ENCODE data around the gene CALD1.

CALD1 gene

DNA sequence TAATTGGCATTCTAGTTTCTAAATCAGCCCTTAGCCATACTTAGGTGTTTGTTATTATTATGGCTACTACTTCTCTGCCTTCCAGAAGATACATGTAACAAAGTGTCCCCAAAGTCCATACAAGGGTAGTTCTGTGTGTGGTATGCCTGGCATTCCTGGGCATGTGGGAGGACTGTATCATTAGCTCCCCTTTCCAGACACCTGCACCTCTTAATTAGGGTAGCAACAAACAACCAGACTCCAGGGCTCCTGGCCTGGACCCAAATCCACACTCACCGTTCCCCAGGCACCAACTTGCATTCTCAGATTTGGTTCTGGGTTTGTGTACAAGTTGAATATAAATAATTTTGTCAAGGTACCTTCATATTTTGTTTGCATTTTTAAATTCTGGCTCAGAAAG lies 15.5 kb upstream of the CALD1 start:
- no peak for DNase-seq

DNA sequence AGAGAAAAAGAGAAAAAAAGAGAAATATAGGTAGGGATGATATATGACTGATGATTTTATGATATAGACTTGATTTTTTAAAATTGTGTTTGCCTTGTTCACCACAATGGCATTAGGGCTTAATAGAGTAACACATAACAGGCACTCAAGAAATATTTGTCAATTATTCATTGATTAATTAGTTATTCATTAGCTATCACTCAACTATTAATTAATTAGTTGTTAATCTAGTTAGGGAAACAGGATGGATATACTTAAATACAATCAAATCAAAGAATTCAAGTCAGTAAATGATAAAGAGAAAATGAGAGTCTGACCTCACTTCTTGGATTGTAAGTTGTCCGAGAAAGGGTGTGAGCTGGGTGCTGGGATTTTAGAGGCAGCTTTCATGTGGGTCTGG lies 15.1 kb upstream of the CALD1 start:
- DNase-seq, result no peak

DNA sequence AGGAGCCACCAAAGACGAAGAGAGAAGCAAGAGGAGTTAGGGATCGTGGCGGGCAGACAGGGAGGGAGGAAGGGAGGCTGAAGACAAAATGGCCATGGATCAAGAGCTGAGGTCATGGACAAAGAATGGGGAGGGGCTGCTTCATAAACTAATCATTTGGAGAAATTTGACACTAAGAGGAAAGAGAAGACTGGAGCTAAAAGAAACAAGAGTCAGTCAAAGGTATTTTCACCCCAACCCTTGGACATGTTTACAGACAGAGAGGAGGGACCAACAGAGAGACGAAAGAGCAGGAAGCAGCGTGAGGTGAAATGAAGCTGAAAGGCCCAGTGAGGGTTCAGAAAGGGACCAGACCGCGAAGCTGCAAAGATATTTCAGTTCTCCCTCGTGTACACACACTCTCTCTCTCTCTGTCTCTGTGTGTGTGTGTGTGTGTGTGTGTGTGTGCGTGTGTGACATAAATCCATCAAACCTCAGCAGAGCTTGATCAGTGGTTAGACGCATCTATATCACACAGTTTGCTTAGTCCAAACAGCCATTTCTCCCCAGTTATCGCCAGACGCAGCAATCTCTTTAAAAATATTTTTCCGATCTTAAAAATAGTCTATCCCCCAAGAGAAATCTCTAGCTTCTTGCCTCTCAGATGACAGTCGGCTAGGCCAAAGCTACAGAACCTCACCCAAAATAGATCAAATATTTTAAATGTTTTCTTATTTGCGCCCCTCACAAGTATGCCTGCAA lies 12.5 kb upstream of the CALD1 start:
- no peak for DNase-seq

DNA sequence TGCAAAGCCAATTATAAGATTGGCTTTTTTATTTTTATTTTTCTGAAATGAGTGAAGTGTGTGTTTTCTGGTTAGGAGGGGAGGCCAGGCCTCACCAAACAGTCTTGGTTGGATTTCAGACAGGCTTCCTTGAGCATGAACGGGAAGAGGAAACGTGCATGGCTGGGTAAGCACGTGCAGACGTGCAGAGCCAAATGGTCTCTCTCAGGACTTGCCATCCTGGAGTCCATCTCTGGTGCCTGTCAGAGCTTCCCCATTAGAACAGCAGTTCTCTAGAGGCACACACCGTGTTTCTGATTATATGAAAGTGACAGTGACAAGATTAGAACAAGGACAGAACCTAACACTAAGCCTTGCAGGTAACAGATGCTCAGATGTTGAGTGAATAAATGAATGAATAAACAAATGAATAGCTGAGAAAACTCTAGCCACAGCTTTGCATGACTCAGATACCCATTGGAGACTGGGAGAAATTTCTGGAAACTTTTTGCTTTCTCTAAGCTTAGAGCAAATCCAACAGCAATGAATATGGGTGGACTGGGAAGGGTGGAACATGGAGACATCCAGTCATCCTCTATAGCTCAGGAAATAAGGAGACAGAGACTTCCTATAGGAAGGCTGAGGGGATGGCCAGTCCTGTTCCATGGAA lies 11.8 kb upstream of the CALD1 start:
- no peak for DNase-seq

DNA sequence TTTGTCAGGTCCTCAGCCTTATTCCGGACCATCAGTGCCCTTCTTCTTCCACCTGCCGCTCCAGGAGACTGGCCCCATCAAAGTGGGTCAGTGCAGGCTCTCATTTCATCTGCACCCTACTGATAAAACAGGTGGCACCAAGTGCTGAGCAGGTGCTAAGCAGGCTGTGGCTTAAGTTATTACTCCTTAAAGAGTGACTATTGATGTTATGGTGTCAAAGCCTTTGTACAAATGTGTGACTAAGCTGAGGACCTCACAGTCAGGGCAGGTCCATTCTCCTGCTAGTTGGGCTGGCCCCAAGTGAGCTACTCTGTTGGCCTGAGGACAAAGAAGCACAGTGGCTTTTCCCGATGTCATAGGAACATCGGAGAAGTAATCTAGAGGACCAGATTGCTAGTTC lies 11.2 kb upstream of the CALD1 start:
- no peak for DNase-seq

GRCh38 chr7:134770676-134771075 lies 8.8 kb upstream of the CALD1 start:
- DNase-seq, result no peak

GRCh38 chr7:134771111-134771510 lies 8.3 kb upstream of the CALD1 start:
- DNase-seq, result no peak

DNA sequence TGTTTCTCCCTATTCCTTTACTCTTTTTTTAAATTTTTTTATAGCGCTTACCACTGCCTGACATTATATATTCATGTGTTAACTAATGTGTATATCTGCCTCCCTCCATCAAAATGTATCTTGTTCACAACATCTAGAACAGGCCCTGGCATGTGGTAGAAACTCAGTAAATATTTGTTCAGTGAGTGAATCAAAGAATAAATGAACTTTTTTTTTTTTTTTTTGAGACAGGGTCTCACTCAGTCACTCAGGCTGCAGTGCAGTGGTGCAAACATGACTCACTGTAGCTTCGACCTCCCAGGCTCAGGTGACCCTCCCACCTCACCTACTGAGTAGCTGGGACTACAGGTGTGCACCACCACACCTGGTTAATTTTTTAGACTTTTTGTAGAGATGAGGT lies 7.5 kb upstream of the CALD1 start:
- no peak for DNase-seq

GRCh38 chr7:134772401-134772800 lies 7.0 kb upstream of the CALD1 start:
- DNase-seq, result no peak

DNA sequence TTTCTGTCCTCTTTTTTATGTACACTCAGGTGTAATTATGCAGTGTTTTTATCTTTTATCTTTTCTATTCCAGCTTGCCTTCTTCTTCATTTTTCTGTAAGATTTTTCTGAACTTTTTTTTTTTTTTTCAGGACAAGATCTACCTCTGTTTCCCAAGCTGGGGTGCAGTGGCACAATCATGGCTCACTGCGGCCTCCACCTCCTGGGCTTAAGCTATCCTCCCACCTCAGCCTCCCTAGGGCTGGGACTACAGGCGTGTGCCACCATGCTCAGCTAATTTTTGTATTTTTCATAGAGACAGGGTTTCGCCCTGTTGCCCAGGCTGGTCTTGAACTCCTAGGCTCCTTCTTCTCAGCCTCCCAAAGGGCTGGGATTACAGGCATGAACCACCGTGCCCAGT lies 6.3 kb upstream of the CALD1 start:
- DNase-seq, result no peak

GRCh38 chr7:134774119-134774518 lies 5.3 kb upstream of the CALD1 start:
- DNase-seq, result no peak

GRCh38 chr7:134777470-134777869 lies 2.0 kb upstream of the CALD1 start:
- DNase-seq, result no peak

DNA sequence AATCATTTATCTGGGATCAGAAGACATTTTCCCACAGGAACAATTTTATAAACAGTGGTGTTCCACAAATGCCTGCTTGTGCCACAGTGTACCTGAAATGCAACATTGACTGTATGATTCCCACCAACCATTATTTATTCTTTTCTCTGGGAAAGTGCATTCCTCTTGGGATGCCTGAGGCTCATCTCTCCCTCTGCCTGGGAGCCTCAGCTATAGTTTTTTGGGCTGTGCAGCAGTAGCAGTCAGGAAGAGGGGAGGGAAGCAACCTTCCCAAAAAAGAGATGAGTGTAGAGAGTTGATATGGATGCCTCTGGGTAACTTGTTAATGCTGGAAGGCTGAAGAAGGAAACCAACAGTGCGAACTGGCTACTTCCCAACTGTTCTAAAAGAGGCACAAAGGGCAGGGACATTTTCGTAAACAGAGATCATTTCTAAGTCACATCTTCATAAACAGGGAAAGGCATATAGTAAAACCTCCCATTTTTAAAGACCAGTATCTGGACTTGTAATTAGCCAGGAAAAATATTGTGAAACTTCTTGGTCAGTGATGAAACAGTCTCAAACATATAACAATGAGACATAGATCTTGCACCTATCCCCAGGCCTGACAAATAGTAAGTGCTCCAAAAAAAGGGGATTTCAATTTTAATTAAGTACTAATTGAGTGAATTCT lies 1.4 kb upstream of the CALD1 start:
- DNase-seq, result no peak

DNA sequence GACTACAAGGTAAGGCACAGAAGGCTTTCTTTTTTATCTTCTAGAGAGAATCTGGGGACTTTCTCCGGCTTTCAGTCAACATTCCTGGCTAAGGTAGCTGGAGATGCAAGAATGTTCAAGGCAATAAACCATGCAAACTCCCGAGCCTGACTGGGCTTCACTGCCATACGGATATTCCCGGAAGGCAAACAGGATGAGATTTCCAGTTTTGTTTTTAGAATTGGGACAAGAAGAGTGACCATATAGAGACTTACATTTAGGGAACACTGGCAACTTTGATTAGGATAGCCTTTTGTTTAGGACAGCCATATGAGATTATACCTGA lies 269 bp downstream of the CALD1 start:
- no peak for DNase-seq

GRCh38 chr7:134780166-134780828 lies 863 bp downstream of the CALD1 start:
- no peak for DNase-seq

GRCh38 chr7:134781171-134781570 lies 1.7 kb downstream of the CALD1 start:
- DNase-seq, result no peak

DNA sequence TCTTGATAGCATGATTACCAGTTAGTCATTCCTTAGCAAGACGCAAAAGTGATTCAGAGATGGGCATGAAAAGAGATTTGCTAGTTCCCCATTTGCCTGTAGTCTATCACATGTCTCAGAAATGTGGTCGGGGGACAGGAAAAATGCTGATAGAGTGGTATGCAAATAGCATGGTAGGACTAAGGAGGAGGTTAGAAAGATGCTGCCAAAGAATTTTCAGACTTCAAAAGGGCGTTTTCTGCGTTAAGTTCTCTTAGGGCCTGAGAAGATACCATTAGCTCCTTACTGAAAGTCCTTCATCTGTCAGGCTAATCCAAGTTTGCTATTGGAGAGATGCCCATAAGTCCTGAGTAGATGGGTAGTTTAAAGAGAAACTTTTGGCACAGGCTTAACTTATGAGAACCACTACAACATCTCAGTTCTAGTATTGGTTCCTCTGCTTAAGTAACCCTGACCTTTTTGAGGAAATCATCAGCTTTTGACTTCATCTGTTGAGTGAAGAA lies 2.7 kb downstream of the CALD1 start:
- DNase-seq, result no peak

- DNase-seq, result no peak
Observed at GRCh38 chr7:134783294-134784069, 4.0 kb downstream of the CALD1 start.

DNA sequence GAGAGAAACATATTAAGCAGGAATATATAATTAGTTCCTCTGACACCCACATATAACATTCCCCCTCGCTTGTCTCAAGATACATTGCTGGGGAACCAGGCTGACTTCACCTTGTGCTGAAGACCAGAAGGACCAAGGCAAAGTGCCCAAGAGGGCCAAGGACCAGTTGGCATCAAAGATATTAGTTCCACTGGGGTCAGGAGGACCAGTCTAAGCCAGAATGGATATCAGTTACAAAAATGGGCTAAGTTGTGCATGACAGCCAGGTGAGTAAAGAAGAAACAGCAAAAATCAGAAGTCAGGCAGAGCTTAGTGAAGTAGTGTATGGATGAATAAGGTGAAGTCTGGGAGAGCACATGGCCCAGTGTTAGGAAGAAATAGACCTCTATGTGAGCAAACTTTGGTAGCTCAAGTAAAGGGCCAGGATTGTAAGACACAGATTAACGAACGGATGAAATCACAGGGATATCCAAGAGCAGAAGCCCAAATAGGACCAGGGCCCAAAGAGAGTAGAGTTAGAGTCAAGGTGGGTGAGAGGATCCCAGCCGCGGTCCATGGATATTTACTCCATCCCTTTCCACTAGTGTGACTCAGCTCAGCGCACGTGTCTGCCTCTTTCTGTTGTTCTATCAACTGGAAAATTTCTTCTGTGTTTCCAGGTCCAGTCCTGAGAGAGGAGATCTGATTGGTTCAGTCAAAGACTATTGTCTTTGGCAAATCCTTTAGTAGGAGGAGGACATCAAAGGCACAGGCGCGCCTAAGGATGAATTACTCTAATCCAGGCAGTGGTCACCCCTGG lies 5.0 kb downstream of the CALD1 start:
- no peak for DNase-seq

- DNase-seq, result no peak
Observed at GRCh38 chr7:134785842-134786241, 6.4 kb downstream of the CALD1 start.

DNA sequence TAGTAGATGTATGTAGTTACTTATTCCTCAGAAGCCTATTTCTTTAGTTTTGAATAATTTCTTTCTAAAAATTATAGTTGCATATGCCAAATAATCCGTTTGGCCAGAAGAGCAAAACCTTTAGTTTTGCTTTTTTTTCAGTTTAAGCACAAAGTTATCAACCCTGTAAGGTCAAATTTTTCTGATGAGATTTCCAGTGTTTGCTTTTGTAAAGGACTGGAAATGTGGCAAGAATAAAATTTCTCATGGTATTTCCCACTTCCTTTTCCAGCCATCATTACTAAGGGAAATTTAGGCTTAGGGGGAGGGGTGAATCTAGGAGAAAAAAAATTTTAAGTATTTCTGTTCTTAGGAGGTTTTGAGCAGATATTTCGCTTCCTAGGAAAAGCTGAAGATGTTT lies 7.6 kb downstream of the CALD1 start:
- no peak for DNase-seq

- no peak for DNase-seq
Observed at GRCh38 chr7:134787720-134788119, 8.3 kb downstream of the CALD1 start.
